OCI-LY7 (cell line): ENCODE results near the gene PC. TPM values are rescaled to one million over a fixed set of nuclear protein-coding genes. Genes with fewer than 3 reads are reported as not detected.
A peak's percentile ranks its signal among the peaks of the same experiment; 100 is the strongest.
"Not testable (repeated sequence)": the region's sequence is repeated elsewhere in the genome, so short reads cannot be mapped to it uniquely, and the experiment has no call there.

ENCODE experiments used
- BruUV-seq: library from RNA; stranded (reverse); fragments of 400-500 nt; replicated peaks from 2 replicates; lab custom pipeline; 2021; lab: Mats Ljungman, UMichigan
- CTCF ChIA-PET: fragments of 300-600 bp; sonication (Branson Sonifier 250); formaldehyde crosslinking; loops from one replicate; lab custom pipeline; 2022; ENCODE audit warnings: antibody characterized with exemption; ENCODE audit not compliant: unreplicated experiment; lab: Charles Lee
- POLR2A ChIA-PET: fragments of 300-600 bp; sonication (Branson Sonifier 250); formaldehyde crosslinking; loops from one replicate; lab custom pipeline; 2022; ENCODE audit warnings: antibody characterized with exemption; lab: Charles Lee
- DNase-seq: peaks from one replicate; pipeline ENCODE4 v3.0.0-alpha.2; 2015; ENCODE audit warnings: low spot score
- H2AFZ ChIP-seq: fragments of 200-600 bp; sonication (generic), shearing (Covaris generic); 2 replicates; pipeline ENCODE4 v1.6.1; 2014; ENCODE audit warnings: mild to moderate bottlenecking, antibody characterized with exemption, low read length, moderate library complexity
- H3K27ac ChIP-seq: fragments of 200-600 bp; sonication (generic); 2 replicates; pipeline ENCODE4 v1.5.1; 2014; ENCODE audit warnings: mixed run types, low read depth, mild to moderate bottlenecking, moderate library complexity, low read length, inconsistent platforms; ENCODE audit not compliant: poor library complexity, severe bottlenecking
- H3K36me3 ChIP-seq: fragments of 200-600 bp; sonication (generic); 2 replicates; pipeline ENCODE4 v1.6.1; 2014; ENCODE audit warnings: mild to moderate bottlenecking, antibody characterized with exemption, low read length, moderate library complexity, mixed read lengths; ENCODE audit not compliant: insufficient read depth
- H3K4me1 ChIP-seq: fragments of 200-600 bp; sonication (generic); 2 replicates; pipeline ENCODE4 v1.5.1; 2014; ENCODE audit warnings: mild to moderate bottlenecking, low read length; ENCODE audit not compliant: insufficient read depth, poor library complexity, severe bottlenecking
- H3K4me2 ChIP-seq: fragments of 200-600 bp; sonication (generic); 2 replicates; pipeline ENCODE4 v1.6.1; 2014; ENCODE audit warnings: mild to moderate bottlenecking, low read length
- H3K4me3 ChIP-seq: fragments of 200-600 bp; sonication (generic); 2 replicates; pipeline ENCODE4 v1.5.1; 2014; ENCODE audit warnings: mild to moderate bottlenecking, low read depth, low read length; ENCODE audit not compliant: poor library complexity, severe bottlenecking
- H3K79me2 ChIP-seq: fragments of 200-600 bp; sonication (generic); 2 replicates; pipeline ENCODE4 v1.6.1; 2016; ENCODE audit warnings: low read depth, mild to moderate bottlenecking, low read length, moderate library complexity, mixed read lengths; ENCODE audit not compliant: insufficient read depth
- H3K9me2 ChIP-seq: fragments of 200-600 bp; sonication (generic); 2 replicates; pipeline ENCODE4 v1.6.1; 2016; ENCODE audit warnings: mild to moderate bottlenecking, low read length, mixed read lengths; ENCODE audit not compliant: insufficient read depth
- H3K9me3 ChIP-seq: fragments of 200-600 bp; sonication (generic); 2 replicates; pipeline ENCODE4 v1.6.1; 2014; ENCODE audit warnings: mild to moderate bottlenecking, mixed run types, low read length, mixed read lengths
- H4K20me1 ChIP-seq: fragments of 200-600 bp; sonication (generic); 2 replicates; pipeline ENCODE4 v1.6.1; 2014; ENCODE audit warnings: mild to moderate bottlenecking, antibody characterized with exemption, low read length, moderate library complexity, mixed read lengths; ENCODE audit not compliant: insufficient read depth
- CTCF ChIP-seq: fragments of 200-600 bp; sonication (generic); conservative IDR thresholded peaks from 2 replicates; pipeline ENCODE4 v1.5.1; 2014; ENCODE audit warnings: mild to moderate bottlenecking, antibody characterized with exemption, low read length, moderate library complexity, mixed read lengths
- EZH2phosphoT487 ChIP-seq: fragments of 200-600 bp; sonication (generic); IDR thresholded peaks from 2 replicates; pipeline ENCODE4 v1.6.1; 2018; ENCODE audit warnings: low read depth, borderline replicate concordance, mild to moderate bottlenecking, mixed run types, antibody characterized with exemption, low read length, moderate library complexity, mixed read lengths
- intact Hi-C: fragments of 100-400 bp; cut with micrococcal nuclease; formaldehyde crosslinking; loops from one replicate; pipeline ENCODE4 v1.10.0; 2022; ENCODE audit not compliant: unreplicated experiment
- total RNA-seq, 2 experiments: library from RNA; depleted of rRNA in 1 of 2; stranded (reverse); fragments of >200 nt in 1 of 2; shearing (Covaris generic) in 1 of 2; gene quantifications; 2 replicates each; pipeline ENCODE4 v1.2.3, GENCODE V29; 2014 to 2022

Gene PC
- total RNA-seq, 2 experiments from 2014 or later, result 10.4 to 12.7 TPM

- Histone ChIP-seq H3K4me1 (peaks cover 7% of the 10 kb centered on the region), H3K27ac (no peak overlapping the region), H2AFZ (no peak overlapping the region), H3K4me3 (no peak overlapping the region), H3K9me2 (no peaks in the 10 kb centered on the region), H3K9me3 (peaks cover 8% of the 10 kb centered on the region; the same call in 1 of the 2 replicates), H3K36me3 (peaks cover 58% of the 10 kb centered on the region), H3K79me2 (no peaks in the 10 kb centered on the region), H3K4me2 (no peak overlapping the region), H4K20me1 (no peaks in the 10 kb centered on the region)
- DNase-seq, result no peak
- BruUV-seq, result no TSS peak
- intact Hi-C loops, result no loop called here
- no peak for TF ChIP-seq EZH2phosphoT487
- no peak for TF ChIP-seq CTCF
- POLR2A ChIA-PET, result interaction anchor here (0.7 to 0.8 kb wide), 2 partner anchors 15 to 124 kb away, joined by 3 read pairs; no protein-coding TSS in a partner anchor
- CTCF ChIA-PET, result no interaction called here
These were observed 147.5 kb downstream of the PC start for GRCh38 chr11:66810576-66811185.

GRCh38 chr11:66809592-66809991 is 148.6 kb downstream of the PC start:
- Histone ChIP-seq H3K79me2 (no peaks in the 10 kb centered on the region), H3K9me2 (no peaks in the 10 kb centered on the region), H2AFZ (no peak overlapping the region), H3K9me3 (peaks cover 8% of the 10 kb centered on the region; the same call in 1 of the 2 replicates), H3K4me3 (no peak overlapping the region), H3K27ac (no peak overlapping the region), H3K4me2 (no peak overlapping the region), H4K20me1 (no peaks in the 10 kb centered on the region), H3K4me1 (no peaks in the 10 kb centered on the region), H3K36me3 (peaks cover 65% of the 10 kb centered on the region)
- TF ChIP-seq EZH2phosphoT487 (no peak), CTCF (no peak)
- ChIA-PET POLR2A (no interaction called here), CTCF (no interaction called here)
- no TSS peak for BruUV-seq
- DNase-seq, result no peak
- intact Hi-C loops, result no loop called here

GRCh38 chr11:66800720-66801428 is 157.3 kb downstream of the PC start:
- peaks cover 41% of the 10 kb centered on the region for H3K36me3 ChIP-seq
- H3K9me2 ChIP-seq, result no peaks in the 10 kb centered on the region
- peak; percentile 94 for DNase-seq
- peak; percentile 30; the same call in 1 of the 2 replicates for TF ChIP-seq CTCF
- TF ChIP-seq EZH2phosphoT487, result no peak
- no peaks in the 10 kb centered on the region for H3K79me2 ChIP-seq
- H3K4me1 ChIP-seq, result peaks cover 81% of the 10 kb centered on the region
- ChIA-PET POLR2A (interaction anchor here (0.8 to 1.4 kb wide), 4 partner anchors 9 to 65 kb away, joined by 4 read pairs; no protein-coding TSS in a partner anchor), CTCF (no interaction called here)
- peak overlapping the region; percentile 83 for H3K4me2 ChIP-seq
- peak overlapping the region; percentile 22; the same call in 1 of the 2 replicates for H2AFZ ChIP-seq
- peak overlapping the region; percentile 99 for H3K27ac ChIP-seq
- intact Hi-C loops, result loop anchor here (2.0 kb wide), 1 partner anchor 56 kb away; a partner anchor contains a TSS
- peaks cover 11% of the 10 kb centered on the region; the same call in 1 of the 2 replicates for H3K9me3 ChIP-seq
- peak overlapping the region; percentile 51 for H3K4me3 ChIP-seq
- H4K20me1 ChIP-seq, result no peaks in the 10 kb centered on the region
- BruUV-seq, result TSS peak; percentile 88

- H3K27ac ChIP-seq, result peak overlapping the region; percentile 99
- H3K4me3 ChIP-seq, DNase-seq, BruUV-seq, CTCF ChIA-PET, H3K79me2 ChIP-seq, H2AFZ ChIP-seq, H3K9me2 ChIP-seq, H4K20me1 ChIP-seq: not testable (repeated sequence)
- POLR2A ChIA-PET, result interaction anchor here (0.7 to 1.4 kb wide), 5 partner anchors 8 to 52 kb away, joined by 3 to 6 read pairs (median 4); no protein-coding TSS in a partner anchor
- intact Hi-C loops, result loop anchor here (2.0 to 5.0 kb wide), 2 partner anchors 32 to 55 kb away; a partner anchor contains a TSS
- H3K36me3 ChIP-seq, result peaks cover 32% of the 10 kb centered on the region
- H3K4me1 ChIP-seq, result peaks cover 83% of the 10 kb centered on the region
- peak overlapping the region; percentile 83 for H3K4me2 ChIP-seq
- peaks cover 11% of the 10 kb centered on the region; the same call in 1 of the 2 replicates for H3K9me3 ChIP-seq
These were observed 158.4 kb downstream of the PC start for GRCh38 chr11:66799815-66800214.
